ENCODE results near the gene ZMYND10.

GRCh38 chr3:50337175-50337861 is 8.2 kb downstream of the ZMYND10 start:
- TF ChIP-seq EZH2 (IDR thresholded peaks at IDR 0.05; ENCODE audit: borderline replicate concordance, low read length) = no peak
- TF ChIP-seq CTCF (conservative IDR thresholded peaks at IDR 0.05 in 1 of 2, IDR thresholded peaks at IDR 0.05 in 1 of 2; ENCODE audit: extremely low read depth in 1 of 2, insufficient read depth in 1 of 2, low read depth in 1 of 2, low read length in 2 of 2) = no peak
